OCI-LY1 (cell line): Measurements from ENCODE around the gene KBTBD12.

Source experiments
- CTCF ChIP-seq: fragments of 200-600 bp; sonication (generic), shearing (Covaris generic); IDR thresholded peaks from 2 replicates; pipeline ENCODE4 v1.5.1; 2017; ENCODE audit warnings: mild to moderate bottlenecking, antibody characterized with exemption, low read length, moderate library complexity, mixed read lengths
- EZH2 ChIP-seq: fragments of 200-600 bp; sonication (generic), shearing (Covaris generic); IDR thresholded peaks from 2 replicates; pipeline ENCODE4 v1.8.0; 2017; ENCODE audit warnings: borderline replicate concordance, mixed run types, mild to moderate bottlenecking, antibody characterized with exemption, low read length, moderate library complexity, mixed read lengths

- TF ChIP-seq CTCF (no peak), EZH2 (no peak)
These were observed 71.8 kb downstream of the KBTBD12 start for GRCh38 chr3:127986803-127987202.
